ENCODE measurements around the gene RBMXL3. TPM values are rescaled to one million over a fixed set of nuclear protein-coding genes. Genes with fewer than 3 reads are reported as not detected.

The RBMXL3 gene
- total and polyA plus RNA-seq, 10 of the 15 experiments (the other 5 are each of a cell fraction or from before 2014, with no cell fraction given) = not detected

GRCh38 chrX:115233497-115234455 lies 44.6 kb downstream of the RBMXL3 start, which contains the start of gene LRCH2:
Gene LRCH2, minus strand, starts transcription at chrX:115234096. Its CDS starts 55 bp downstream, at chrX:115234041.
- POLR2A ChIA-PET = no interaction called here
- CTCF ChIA-PET = no interaction called here
- RAD21 ChIA-PET (ENCODE audit: unreplicated experiment) = no interaction called here
- 49% methylated on average over 43 of the region's 59 CpGs for WGBS (ENCODE audit: insufficient coverage, insufficient replicate concordance, low lambda C conversion rate, missing lambda C conversion rate)
- BruUV-seq (replicated peaks) = no TSS peak
- DNase-seq (ENCODE audit: low read depth, low spot score) = no peak
- H3K9ac ChIP-seq (ENCODE audit: control insufficient read depth, insufficient read depth, low read length) = no peak within 1 kb of the TSS
- no peak for TF ChIP-seq E4F1 (IDR thresholded peaks at IDR 0.05; ENCODE audit: borderline replicate concordance, partially characterized antibody)
- TF ChIP-seq STAT3 (IDR thresholded peaks at IDR 0.05; ENCODE audit: low read depth, low read length) = no peak
- no peak for TF ChIP-seq MTA2 (IDR thresholded peaks at IDR 0.05; ENCODE audit: low read depth)
- no peak for TF ChIP-seq SMAD5 (IDR thresholded peaks at IDR 0.05; ENCODE audit: low read depth)
- TF ChIP-seq REST (IDR thresholded peaks at IDR 0.05; ENCODE audit: low read depth, low read length) = no peak
- no peak for TF ChIP-seq IRF3 (IDR thresholded peaks at IDR 0.05)
- TF ChIP-seq CTCF (IDR thresholded peaks at IDR 0.05 in 2 of 3, conservative IDR thresholded peaks at IDR 0.05 in 1 of 3; ENCODE audit: control insufficient read depth in 2 of 3, extremely low read depth in 1 of 3, insufficient read depth in 1 of 3, low read depth in 3 of 3, low read length in 3 of 3) = no peak
- TF ChIP-seq ZNF24 (IDR thresholded peaks at IDR 0.05) = no peak
- no peak for TF ChIP-seq KLF5 (IDR thresholded peaks at IDR 0.05; ENCODE audit: partially characterized antibody)
- TF ChIP-seq USF1 (IDR thresholded peaks at IDR 0.05; ENCODE audit: borderline replicate concordance, extremely low read length, insufficient read depth, low read depth, low read length) = no peak
- TF ChIP-seq BMI1 (IDR thresholded peaks at IDR 0.05; ENCODE audit: borderline replicate concordance) = no peak
- TF ChIP-seq POU2F2 (IDR thresholded peaks at IDR 0.05; ENCODE audit: borderline replicate concordance, low read depth, low read length) = no peak
- no peak within 1 kb of the TSS for H3K27ac ChIP-seq (ENCODE audit: control insufficient read depth, insufficient read depth)
- FAIRE-seq = no peak
- H3K4me2 ChIP-seq (ENCODE audit: control insufficient read depth, insufficient read depth) = no peak within 1 kb of the TSS
- H3K4me1 ChIP-seq (ENCODE audit: control insufficient read depth, insufficient read depth, low read length) = no peaks in the 10 kb centered on the region
- SMC1A ChIA-PET (ENCODE audit: uncharacterized antibody, unreplicated experiment) = no interaction called here
- no peak within 1 kb of the TSS for H3K4me3 ChIP-seq
- peaks cover 0 to 2% of the 10 kb centered on the region in 2 experiments; a peak in 1 of 4 replicates for H3K27me3 ChIP-seq (replicated peaks in 1 of 2; ENCODE audit: control insufficient read depth in 2 of 2, insufficient read depth in 2 of 2, low read length in 1 of 2)
- H3K79me2 ChIP-seq (ENCODE audit: control insufficient read depth, insufficient read depth, low read length) = no peaks in the 10 kb centered on the region
- no peaks in the 10 kb centered on the region for H3K9me3 ChIP-seq (replicated peaks; ENCODE audit: control insufficient read depth, insufficient read depth, low read length)
- no peak within 1 kb of the TSS for H2AFZ ChIP-seq (ENCODE audit: control insufficient read depth, low read depth, low read length)
- in situ Hi-C loops (cut with MboI) (no loop called here), intact Hi-C loops (cut with micrococcal nuclease; ENCODE audit: unreplicated experiment) (no loop called here)
- peak; percentile 35 for ATAC-seq
- H4K20me1 ChIP-seq (ENCODE audit: control insufficient read depth, insufficient read depth) = no peaks in the 10 kb centered on the region
- no peaks in the 10 kb centered on the region for H3K36me3 ChIP-seq (ENCODE audit: control insufficient read depth in 2 of 2, insufficient read depth in 2 of 2, low read length in 1 of 2)

All from GM12878 (cell line).